K562 (cell line): ENCODE results near the gene CDSN. TPM values are rescaled to one million over a fixed set of nuclear protein-coding genes. Genes with fewer than 3 reads are reported as not detected.
A peak's percentile ranks its signal among the peaks of the same experiment; 100 is the strongest.

Experiments used
- ATAC-seq: fragments of 200-7000 bp; cut with Tn5 transposase; 3 replicates; pipeline ENCODE4 v1.9.1; 2020; ENCODE audit warnings: moderate library complexity
- BruUV-seq: library from RNA; stranded (reverse); fragments of 400-500 nt; replicated peaks from 2 replicates; lab custom pipeline; 2021; lab: Mats Ljungman, UMichigan
- CTCF ChIA-PET: fragments of 300-600 bp; formaldehyde crosslinking; extraction: SDS; loops from one replicate; lab custom pipeline; 2021; ENCODE audit warnings: low intra/inter-chr PET ratio; lab: Yijun Ruan, JAX
- POLR2A ChIA-PET: fragments of 300-600, 350-650 bp; sonication (Branson Sonifier 250); formaldehyde crosslinking; extraction: SDS; loops from one replicate; lab custom pipeline; 2021; ENCODE audit warnings: antibody characterized with exemption, inconsistent platforms; lab: Yijun Ruan, JAX
- DNase-seq, 4 experiments: peaks; one replicate each; pipeline versions ENCODE4 v3.0.0 to v3.0.0-alpha.2; 2011 to 2018; ENCODE audit warnings: low spot score in 3 of 4, mixed read lengths in 3 of 4; ENCODE audit errors: extremely low read depth in 1 of 4
- FAIRE-seq: peaks from 2 replicates; lab custom pipeline; 2011; peaks lifted over from hg19 to GRCh38; lab: Jason Lieb, UNC
- H2AFZ ChIP-seq: 2 replicates; pipeline ENCODE4 v1.6.0; 2011; ENCODE audit warnings: low read depth, low read length, control low read depth, inconsistent platforms
- H3K27ac ChIP-seq: fragments of 200-600 bp; 3 replicates; pipeline ENCODE4 v1.8.0; 2011; ENCODE audit warnings: low read depth, mild to moderate bottlenecking, control low read depth, inconsistent platforms, low read length, moderate library complexity, mixed read lengths; ENCODE audit errors: extremely low read depth
- H3K27me3 ChIP-seq, 2 experiments: fragments of 300-600 bp in 1 of 2; 2 replicates in 1 of 2; 3 replicates in 1 of 2; pipeline versions ENCODE4 v1.6.0 to v1.8.0; 2011; ENCODE audit warnings: inconsistent platforms in 2 of 2, low read length in 2 of 2, mild to moderate bottlenecking in 1 of 2, mixed read lengths in 1 of 2, moderate library complexity in 1 of 2; ENCODE audit not compliant: control insufficient read depth in 2 of 2, insufficient read depth in 2 of 2
- H3K36me3 ChIP-seq: fragments of 300-600 bp; 3 replicates; pipeline ENCODE4 v1.8.0; 2011; ENCODE audit warnings: mild to moderate bottlenecking, low read length, inconsistent platforms; ENCODE audit not compliant: control insufficient read depth, insufficient read depth
- H3K4me1 ChIP-seq, 2 experiments: fragments of 200-600 bp in 1 of 2; replicated peaks in 1 of 2; 2 replicates in 1 of 2; 3 replicates in 1 of 2; pipeline versions ENCODE4 v1.5.1 to v1.8.0; 2011; ENCODE audit warnings: inconsistent platforms in 2 of 2, low read length in 2 of 2, mild to moderate bottlenecking in 1 of 2, mixed read lengths in 1 of 2, moderate library complexity in 1 of 2; ENCODE audit not compliant: control insufficient read depth in 2 of 2, insufficient read depth in 2 of 2
- H3K4me2 ChIP-seq: 2 replicates; pipeline ENCODE4 v1.6.1; 2011; ENCODE audit warnings: low read length, control low read depth, inconsistent platforms, mixed read lengths; ENCODE audit not compliant: insufficient read depth
- H3K4me3 ChIP-seq: fragments of 200-600 bp; sonication (generic), shearing (Covaris generic); 2 replicates; pipeline ENCODE4 v1.5.1; 2016; ENCODE audit warnings: control low read depth, inconsistent platforms
- H3K79me2 ChIP-seq: fragments of 200-600 bp; 3 replicates; pipeline ENCODE4 v1.8.0; 2011; ENCODE audit warnings: low read length, inconsistent platforms; ENCODE audit not compliant: control insufficient read depth, insufficient read depth
- H3K9ac ChIP-seq, 2 experiments: 2 replicates each; pipeline versions ENCODE4 v1.6.0 to v1.6.1; 2011; ENCODE audit warnings: low read depth in 2 of 2, low read length in 2 of 2, control low read depth in 1 of 2, inconsistent platforms in 1 of 2, mild to moderate bottlenecking in 1 of 2, mixed read lengths in 1 of 2; ENCODE audit not compliant: insufficient read depth in 1 of 2
- H3K9me1 ChIP-seq: one replicate; pipeline ENCODE4 v1.6.0; 2011; ENCODE audit warnings: inconsistent platforms, mild to moderate bottlenecking, low read length, moderate library complexity; ENCODE audit not compliant: control insufficient read depth, insufficient read depth
- H3K9me3 ChIP-seq: replicated peaks from 2 replicates; pipeline ENCODE4 v1.5.1; 2011; ENCODE audit warnings: low read depth, low read length, inconsistent platforms; ENCODE audit not compliant: control insufficient read depth, insufficient read depth
- H4K20me1 ChIP-seq: replicated peaks from 2 replicates; pipeline ENCODE4 v1.6.1; 2011; ENCODE audit warnings: low read length, inconsistent platforms, mixed read lengths; ENCODE audit not compliant: control insufficient read depth, insufficient read depth
- ARHGAP35 ChIP-seq: fragments of 450-650 bp; IDR thresholded peaks from 2 replicates; pipeline ENCODE4 v1.6.1; 2018; ENCODE audit not compliant: partially characterized antibody
- CREB5 ChIP-seq: fragments of 250-450 bp; sonication (Bioruptor Pico); IDR thresholded peaks from 2 replicates; pipeline ENCODE4 v1.5.0; 2020; ENCODE audit warnings: mild to moderate bottlenecking
- CXXC5 ChIP-seq: fragments of 250-450 bp; sonication (Bioruptor Pico); IDR thresholded peaks from 2 replicates; pipeline ENCODE4 v1.8.0; 2022; ENCODE audit warnings: inconsistent platforms, mild to moderate bottlenecking, moderate library complexity
- ELF2 ChIP-seq: fragments of 250-450 bp; sonication (Bioruptor Pico); IDR thresholded peaks from 2 replicates; pipeline ENCODE4 v1.5.0; 2021; ENCODE audit warnings: mild to moderate bottlenecking
- FOXK1 ChIP-seq: sonication (generic); formaldehyde crosslinking; IDR thresholded peaks from 2 replicates; pipeline ENCODE4 v1.8.0; 2022; ENCODE audit warnings: missing genetic modification reagents, mild to moderate bottlenecking, borderline replicate concordance
- HBP1 ChIP-seq: fragments of 450-650 bp; formaldehyde crosslinking; IDR thresholded peaks from 2 replicates; pipeline ENCODE4 v1.4.0; 2022; ENCODE audit warnings: missing genetic modification characterization
- HCFC1 ChIP-seq: IDR thresholded peaks from 2 replicates; pipeline ENCODE4 v1.6.1; 2012; ENCODE audit warnings: low read depth, low read length, improper control_type of control experiment
- NCOA2 ChIP-seq, 2 experiments: fragments of 450-650 bp; IDR thresholded peaks; 2 replicates each; pipeline ENCODE4 v1.6.1; 2018; ENCODE audit warnings: mild to moderate bottlenecking in 2 of 2, moderate library complexity in 1 of 2; ENCODE audit not compliant: partially characterized antibody in 2 of 2
- NFRKB ChIP-seq: fragments of 450-650 bp; IDR thresholded peaks from 2 replicates; pipeline ENCODE4 v1.6.1; 2016; ENCODE audit warnings: low read depth
- NONO ChIP-seq, 2 experiments: fragments of 200-400 bp in 1 of 2; fragments of 450-650 bp in 1 of 2; formaldehyde crosslinking in 1 of 2; IDR thresholded peaks; 2 replicates each; pipeline ENCODE4 v1.6.1; 2017; ENCODE audit warnings: low read depth in 2 of 2, mild to moderate bottlenecking in 2 of 2, moderate library complexity in 2 of 2, low read length in 1 of 2
- NR0B1 ChIP-seq: fragments of 450-650 bp; IDR thresholded peaks from one replicate; pipeline ENCODE4 v1.6.1; 2018; ENCODE audit warnings: mild to moderate bottlenecking, moderate library complexity; ENCODE audit not compliant: partially characterized antibody
- POLR2AphosphoS2 ChIP-seq: IDR thresholded peaks from 2 replicates; pipeline ENCODE4 v1.6.1; 2012; ENCODE audit warnings: low read length, improper control_type of control experiment
- POLR3G ChIP-seq: IDR thresholded peaks from 2 replicates; pipeline ENCODE4 v1.6.1; 2011; ENCODE audit not compliant: insufficient read length, insufficient replicate concordance; ENCODE audit errors: extremely low read depth
- TEAD2 ChIP-seq: fragments of 450-650 bp; IDR thresholded peaks from 2 replicates; pipeline ENCODE4 v1.6.1; 2016; ENCODE audit warnings: missing genetic modification characterization, control low read depth, missing compliant biosample characterization
- XRCC5 ChIP-seq: fragments of 200-400 bp; formaldehyde crosslinking; IDR thresholded peaks from 2 replicates; pipeline ENCODE4 v1.6.1; 2017; ENCODE audit warnings: low read depth, mild to moderate bottlenecking, low read length
- ZBTB7A ChIP-seq: IDR thresholded peaks from 2 replicates; pipeline ENCODE4 v1.6.1; 2011; ENCODE audit warnings: low read depth, mild to moderate bottlenecking, low read length, moderate library complexity, borderline replicate concordance; ENCODE audit not compliant: control insufficient read depth
- ZNF224 ChIP-seq: sonication (generic); formaldehyde crosslinking; IDR thresholded peaks from 2 replicates; pipeline ENCODE4 v1.8.0; 2022; ENCODE audit warnings: mild to moderate bottlenecking, missing genetic modification reagents
- ZNF24 ChIP-seq: fragments of 450-650 bp; IDR thresholded peaks from 2 replicates; pipeline ENCODE4 v1.6.1; 2016
- ZNF589 ChIP-seq: fragments of 200-800 bp; sonication (Bioruptor generic); IDR thresholded peaks from 2 replicates; pipeline ENCODE4 v1.6.1; 2016; ENCODE audit warnings: low read depth, missing genetic modification characterization, missing compliant biosample characterization
- WGBS: fragments of 100-300 bp; shearing (Covaris generic); methylation state at CpG from one replicate; pipeline ENCODE4 v1.1.6; 2016; ENCODE audit warnings: low coverage, mixed read lengths; ENCODE audit not compliant: insufficient coverage; ENCODE audit errors: missing lambda C conversion rate; 5-methylcytosine and 5-hydroxymethylcytosine counted together
- in situ Hi-C: fragments of 300-500 bp; cut with MboI; formaldehyde crosslinking; loops from 4 replicates; pipeline ENCODE4 v1.15.0; 2018; ENCODE audit warnings: inconsistent platforms, mixed read lengths
- intact Hi-C: fragments of 100-400 bp; cut with micrococcal nuclease; formaldehyde crosslinking; loops from 2 replicates; pipeline ENCODE4 v1.14.2; 2022
- polyA plus RNA-seq, 8 experiments: library from polyadenylated mRNA; depleted of rRNA in 4 of 8; stranded (reverse) in 5 of 8; unstranded in 3 of 8; fragments of >200 nt; fragmentation: Nextera tagmentation in 2 of 8; fragmentation: Illumina TruSeq in 1 of 8; extraction: Ambion mirVana in 2 of 8; extraction: Trizol in 1 of 8; gene quantifications; 2 replicates each; pipeline versions ENCODE4 v1.2.1 to v1.2.3, GENCODE V29; 2011 to 2014; ENCODE audit warnings: inconsistent platforms in 1 of 8, missing spikeins in 1 of 8
- total RNA-seq, 7 experiments: library from RNA; depleted of rRNA in 6 of 7; stranded (reverse); fragments of >200 nt in 6 of 7; fragmentation: Illumina TruSeq in 2 of 7; extraction: Trizol in 2 of 7; gene quantifications; 2 replicates each; pipeline versions ENCODE4 v1.2.1 to v1.2.3, GENCODE V29; 2011 to 2021; ENCODE audit warnings: low replicate concordance in 1 of 7

CDSN gene
- total and polyA plus RNA-seq, 9 of the 15 experiments (the other 6 are each of a cell fraction or from before 2014, with no cell fraction given) = not detected

GRCh38 chr6:31157513-31158139, 37.4 kb upstream of the CDSN start, which contains the start of gene CCHCR1:
Gene CCHCR1, minus strand, starts transcription at chr6:31157802. Its CDS starts 202 bp downstream, at chr6:31157600.
- Histone ChIP-seq H3K4me2 (peak within 1 kb of the TSS; percentile 92), H3K4me1 (peaks cover 17 to 30% of the 10 kb centered on the region in 2 experiments; a peak in 4 of 5 replicates), H4K20me1 (no peaks in the 10 kb centered on the region; the same call in 1 of the 2 replicates), H2AFZ (peak within 1 kb of the TSS; percentile 96), H3K79me2 (peaks cover 24% of the 10 kb centered on the region; the same call in 2 of the 3 replicates), H3K9ac (peak within 1 kb of the TSS; percentile 81 to 96), H3K4me3 (peak within 1 kb of the TSS; percentile 75), H3K27me3 (no peaks in the 10 kb centered on the region), H3K9me3 (no peaks in the 10 kb centered on the region), H3K27ac (peak within 1 kb of the TSS; percentile 79), H3K9me1 (no peaks in the 10 kb centered on the region), H3K36me3 (peaks cover 44% of the 10 kb centered on the region; the same call in 2 of the 3 replicates)
- DNase-seq (peak in 2 of 4 experiments; percentile 30 to 33), ATAC-seq (peak; percentile 48), FAIRE-seq (no peak)
- BruUV-seq = no TSS peak
- intact Hi-C loops = loop anchor here (2.0 kb wide), 1 partner anchor 21 kb away; no protein-coding TSS in a partner anchor
- ChIA-PET CTCF (no interaction called here), POLR2A (interaction anchor here (0.6 to 1.9 kb wide), 6 partner anchors 10 to 38 kb away, joined by 3 to 7 read pairs (median 4); no protein-coding TSS in a partner anchor)
- in situ Hi-C loops = no loop called here
- WGBS = 4% methylated on average over 8 of the region's 14 CpGs
- no peak for TF ChIP-seq ZNF24
- no peak for TF ChIP-seq XRCC5
- TF ChIP-seq NR0B1 = no peak
- TF ChIP-seq NFRKB = no peak
- no peak for TF ChIP-seq NONO (IDR thresholded peaks at IDR 0.05; ENCODE audit: low read depth in 2 of 2, low read length in 1 of 2)
- peak; percentile 76 for TF ChIP-seq ZBTB7A
- TF ChIP-seq FOXK1 (CRISPR knock-in tag) = no peak
- TF ChIP-seq CREB5 = no peak
- no peak for TF ChIP-seq POLR3G
- no peak for TF ChIP-seq CXXC5 (CRISPR knock-in tag)
- TF ChIP-seq POLR2AphosphoS2 = no peak
- TF ChIP-seq NCOA2 (IDR thresholded peaks at IDR 0.05; ENCODE audit: partially characterized antibody in 2 of 2) = no peak
- no peak for TF ChIP-seq ZNF589 (CRISPR knock-in tag)
- TF ChIP-seq ARHGAP35 = no peak
- peak; percentile 77; the same call in 1 of the 2 replicates for TF ChIP-seq HBP1
- TF ChIP-seq TEAD2 (tag) = no peak
- TF ChIP-seq ELF2 = no peak
- no peak for TF ChIP-seq ZNF224 (CRISPR knock-in tag)
- TF ChIP-seq HCFC1 = no peak
